Astrocyte (in vitro differentiated cells and primary cell): ENCODE measurements around the gene EIF3L. TPM values are rescaled to one million over a fixed set of nuclear protein-coding genes. Genes with fewer than 3 reads are reported as not detected.

ENCODE experiments used
- DNase-seq: peaks from one replicate; pipeline ENCODE4 v3.0.0-alpha.2; 2010; ENCODE audit warnings: low read depth
- FAIRE-seq: peaks from 2 replicates; lab custom pipeline; 2011; peaks lifted over from hg19 to GRCh38; lab: Jason Lieb, UNC
- H2AFZ ChIP-seq: 2 replicates; pipeline ENCODE4 v1.6.0; 2012; ENCODE audit warnings: low read depth, low read length, inconsistent platforms
- H3K27ac ChIP-seq: 2 replicates; pipeline ENCODE4 v1.5.1; 2011; ENCODE audit warnings: low read depth, low read length, inconsistent platforms
- H3K27me3 ChIP-seq: 2 replicates; pipeline ENCODE4 v1.6.0; 2011; ENCODE audit warnings: low read length, inconsistent platforms; ENCODE audit not compliant: insufficient read depth
- H3K36me3 ChIP-seq: 2 replicates; pipeline ENCODE4 v1.5.1; 2011; ENCODE audit warnings: low read length, inconsistent platforms; ENCODE audit not compliant: insufficient read depth
- H3K4me1 ChIP-seq: 2 replicates; pipeline ENCODE4 v1.5.1; 2011; ENCODE audit warnings: low read length, inconsistent platforms; ENCODE audit not compliant: insufficient read depth
- H3K4me2 ChIP-seq: 2 replicates; pipeline ENCODE4 v1.6.0; 2012; ENCODE audit warnings: low read length, inconsistent platforms
- H3K4me3 ChIP-seq: 2 replicates; pipeline ENCODE4 v1.5.1; 2011; ENCODE audit warnings: low read depth, mild to moderate bottlenecking, low read length, inconsistent platforms; ENCODE audit not compliant: insufficient read depth
- H3K79me2 ChIP-seq: 2 replicates; pipeline ENCODE4 v1.6.0; 2012; ENCODE audit warnings: mild to moderate bottlenecking, low read length, inconsistent platforms; ENCODE audit not compliant: insufficient read depth
- H3K9ac ChIP-seq: 2 replicates; pipeline ENCODE4 v1.6.0; 2012; ENCODE audit warnings: mild to moderate bottlenecking, low read length, inconsistent platforms
- H3K9me3 ChIP-seq: 2 replicates; pipeline ENCODE4 v1.5.1; 2012; ENCODE audit warnings: low read depth, mild to moderate bottlenecking, low read length, inconsistent platforms; ENCODE audit not compliant: insufficient read depth
- H4K20me1 ChIP-seq: 2 replicates; pipeline ENCODE4 v1.6.0; 2012; ENCODE audit warnings: low read length, inconsistent platforms; ENCODE audit not compliant: insufficient read depth
- H3K27ac Mint-ChIP-seq: one replicate; pipeline ENCODE4 v1.8.0; 2021; ENCODE audit warnings: mild to moderate bottlenecking, mixed read lengths; ENCODE audit not compliant: unreplicated experiment
- H3K27me3 Mint-ChIP-seq: one replicate; pipeline ENCODE4 v1.8.0; 2021; ENCODE audit warnings: low read depth, mixed read lengths; ENCODE audit not compliant: unreplicated experiment
- H3K36me3 Mint-ChIP-seq: one replicate; pipeline ENCODE4 v1.8.0; 2021; ENCODE audit warnings: low read depth, mixed read lengths; ENCODE audit not compliant: unreplicated experiment
- H3K4me1 Mint-ChIP-seq: one replicate; pipeline ENCODE4 v1.8.0; 2021; ENCODE audit warnings: low read depth, mixed read lengths; ENCODE audit not compliant: unreplicated experiment
- H3K4me3 Mint-ChIP-seq: one replicate; pipeline ENCODE4 v1.8.0; 2021; ENCODE audit warnings: mild to moderate bottlenecking, moderate library complexity, mixed read lengths; ENCODE audit not compliant: unreplicated experiment
- H3K9me3 Mint-ChIP-seq: one replicate; pipeline ENCODE4 v1.8.0; 2021; ENCODE audit warnings: mild to moderate bottlenecking, mixed read lengths; ENCODE audit not compliant: unreplicated experiment
- CTCF ChIP-seq: IDR thresholded peaks from 2 replicates; pipeline ENCODE4 v1.5.1; 2011; ENCODE audit warnings: low read depth, mild to moderate bottlenecking, inconsistent platforms, low read length, moderate library complexity; ENCODE audit not compliant: insufficient read depth
- EZH2 ChIP-seq: IDR thresholded peaks from 2 replicates; pipeline ENCODE4 v1.6.1; 2012; ENCODE audit warnings: mild to moderate bottlenecking, low read length, inconsistent platforms; ENCODE audit not compliant: insufficient read depth
- total RNA-seq: library from RNA; stranded (reverse); gene quantifications from 2 replicates; pipeline ENCODE4 v1.2.1, GENCODE V29; 2021

Gene EIF3L
- total RNA-seq, 1 donor from 2014 or later, result 323 TPM

GRCh38 chr22:37822079-37822833 lies 27.0 kb upstream of the EIF3L start:
- Mint-ChIP-seq H3K27ac (no peak overlapping the region), H3K4me1 (peaks cover 2% of the 10 kb centered on the region), H3K36me3 (peaks cover 3% of the 10 kb centered on the region), H3K9me3 (no peaks in the 10 kb centered on the region), H3K27me3 (peaks cover 41% of the 10 kb centered on the region), H3K4me3 (peak overlapping the region; percentile 35)
- Histone ChIP-seq H3K27me3 (peaks cover 20% of the 10 kb centered on the region), H3K4me3 (no peak overlapping the region), H3K79me2 (no peaks in the 10 kb centered on the region), H3K27ac (no peak overlapping the region), H3K36me3 (no peaks in the 10 kb centered on the region), H3K9ac (no peak overlapping the region), H2AFZ (no peak overlapping the region), H3K4me2 (no peak overlapping the region), H4K20me1 (no peaks in the 10 kb centered on the region), H3K4me1 (peaks cover 22% of the 10 kb centered on the region), H3K9me3 (no peaks in the 10 kb centered on the region)
- TF ChIP-seq EZH2 (no peak), CTCF (no peak)
- DNase-seq, result no peak
- no peak for FAIRE-seq

GRCh38 chr22:37823134-37823985 lies 25.9 kb upstream of the EIF3L start, which contains the start of gene GALR3:
TSS of gene GALR3 (plus strand) at chr22:37823382. CDS start at chr22:37823407, 25 bp downstream.
- FAIRE-seq, result no peak
- no peak within 1 kb of the TSS for H3K4me3 Mint-ChIP-seq
- H2AFZ ChIP-seq, result no peak within 1 kb of the TSS

More at GRCh38 chr22:37823134-37823985, 25.9 kb upstream of the EIF3L start, which contains the start of gene GALR3:
- no peak within 1 kb of the TSS for H3K27ac ChIP-seq
- no peaks in the 10 kb centered on the region for H3K79me2 ChIP-seq
- no peaks in the 10 kb centered on the region for H3K9me3 ChIP-seq
- H3K27me3 ChIP-seq, result peaks cover 20% of the 10 kb centered on the region
- peak within 1 kb of the TSS; percentile 5 for H3K4me3 ChIP-seq
- Mint-ChIP-seq H3K4me1 (no peaks in the 10 kb centered on the region), H3K27me3 (peaks cover 41% of the 10 kb centered on the region), H3K27ac (no peak within 1 kb of the TSS), H3K36me3 (peaks cover 3% of the 10 kb centered on the region), H3K9me3 (no peaks in the 10 kb centered on the region)
- TF ChIP-seq EZH2 (no peak), CTCF (no peak)
- peak within 1 kb of the TSS; percentile 79 for H3K4me2 ChIP-seq
- no peak for DNase-seq
- peaks cover 13% of the 10 kb centered on the region for H3K4me1 ChIP-seq
- H3K36me3 ChIP-seq, result no peaks in the 10 kb centered on the region
- H3K9ac ChIP-seq, result no peak within 1 kb of the TSS
- no peaks in the 10 kb centered on the region for H4K20me1 ChIP-seq
